SKM-1 (cell line): ENCODE measurements around the gene RO60.

Source experiments
- DNase-seq: peaks from one replicate; lab custom pipeline; 2025; ENCODE audit not compliant: unreplicated experiment; lab: John Stamatoyannopoulos, UW

Gene RO60

GRCh38 chr1:193060406-193060805, 994 bp downstream of the RO60 start:
- DNase-seq, result no peak

- DNase-seq, result no peak
Measured at GRCh38 chr1:193060938-193061337, 1.5 kb downstream of the RO60 start.

GRCh38 chr1:193062698-193063463, 3.5 kb downstream of the RO60 start:
- no peak for DNase-seq

DNA sequence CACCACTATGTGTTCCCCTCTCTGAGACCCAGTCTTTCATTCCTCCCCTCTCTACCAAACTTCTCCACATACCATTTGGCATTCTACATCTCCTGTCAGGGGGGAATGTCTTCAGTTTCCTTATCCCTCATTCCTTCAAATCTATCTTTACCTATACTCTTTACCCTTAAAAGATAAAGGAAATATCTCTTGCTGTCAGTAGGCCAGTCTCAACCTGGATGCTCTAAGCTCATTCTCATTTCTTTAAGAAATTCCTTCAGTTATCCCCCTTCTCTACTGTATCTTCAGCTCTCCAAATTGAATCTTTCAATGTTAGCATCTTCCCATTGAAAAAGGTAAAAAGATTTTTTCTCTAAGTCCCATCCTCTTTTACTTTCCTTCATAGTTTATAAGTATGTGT, 6.5 kb downstream of the RO60 start:
- DNase-seq, result no peak

DNA sequence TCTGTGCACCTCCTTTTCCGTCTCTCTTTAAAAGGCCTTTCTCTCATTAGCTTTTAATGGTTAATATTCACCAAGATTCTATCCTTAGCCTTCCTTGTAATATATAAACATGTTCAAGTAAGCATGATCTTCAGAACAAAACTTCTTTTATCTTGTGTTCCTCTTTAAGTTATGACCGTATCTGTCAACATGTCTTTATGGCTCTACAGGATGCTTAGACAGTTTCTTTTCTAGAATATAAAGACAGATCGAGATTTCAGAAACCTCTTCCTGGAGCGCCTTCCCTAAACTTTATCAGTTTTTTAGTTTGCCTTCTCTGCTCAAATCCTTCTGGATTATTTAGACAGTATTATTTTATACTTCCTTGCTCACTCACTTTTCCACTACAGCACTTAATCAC, 7.2 kb downstream of the RO60 start:
- no peak for DNase-seq

DNA sequence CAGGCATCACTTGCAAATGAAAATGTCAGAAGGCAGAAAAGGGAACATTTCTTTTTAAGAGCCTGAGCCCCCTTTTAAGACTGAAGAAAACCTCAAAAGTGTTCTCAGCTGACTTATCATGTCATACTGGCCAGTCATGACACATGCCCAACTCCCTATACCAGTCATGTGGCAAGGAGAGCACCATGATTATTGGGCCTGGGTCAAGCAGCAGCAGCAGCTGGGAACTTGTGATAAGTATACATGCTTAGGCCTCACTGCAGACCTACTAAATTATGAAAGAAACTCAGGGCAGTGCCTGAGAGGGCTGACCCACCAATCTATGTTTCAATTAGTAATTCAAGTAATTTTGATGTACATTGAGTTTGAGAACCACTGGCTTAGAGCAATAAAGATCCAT, 8.6 kb downstream of the RO60 start:
- no peak for DNase-seq

DNA sequence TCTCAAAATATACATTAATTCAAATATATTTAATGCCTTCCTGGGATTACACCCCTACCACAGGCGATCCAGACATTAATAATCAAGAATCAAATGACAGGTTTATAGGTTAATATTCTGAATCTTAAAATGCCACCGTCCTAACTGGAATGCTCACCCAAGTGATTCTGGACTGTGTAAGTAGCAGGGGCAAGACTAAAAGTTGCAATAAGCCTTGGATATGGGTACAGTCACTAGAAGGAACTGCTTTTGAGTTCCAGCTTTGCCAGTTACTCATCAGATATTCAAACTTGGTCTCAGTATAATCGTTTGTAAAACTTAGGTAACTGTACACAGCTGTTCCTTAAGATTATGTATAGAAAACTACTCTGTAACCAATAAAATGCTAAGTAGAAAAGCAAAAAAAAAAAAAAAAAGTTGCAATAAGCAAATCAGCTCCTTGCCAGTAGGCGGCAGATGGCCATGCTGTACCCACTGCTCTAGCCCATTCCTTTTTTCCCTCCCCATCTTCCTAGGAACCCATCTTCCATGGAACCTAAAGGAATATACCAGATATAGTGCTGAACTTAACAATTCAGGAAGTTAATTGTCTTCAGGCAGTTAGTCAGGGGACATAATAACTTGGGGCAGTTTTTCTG, 10.5 kb downstream of the RO60 start:
- DNase-seq, result no peak

GRCh38 chr1:193070386-193070753, 11.0 kb downstream of the RO60 start:
- DNase-seq, result no peak

DNA sequence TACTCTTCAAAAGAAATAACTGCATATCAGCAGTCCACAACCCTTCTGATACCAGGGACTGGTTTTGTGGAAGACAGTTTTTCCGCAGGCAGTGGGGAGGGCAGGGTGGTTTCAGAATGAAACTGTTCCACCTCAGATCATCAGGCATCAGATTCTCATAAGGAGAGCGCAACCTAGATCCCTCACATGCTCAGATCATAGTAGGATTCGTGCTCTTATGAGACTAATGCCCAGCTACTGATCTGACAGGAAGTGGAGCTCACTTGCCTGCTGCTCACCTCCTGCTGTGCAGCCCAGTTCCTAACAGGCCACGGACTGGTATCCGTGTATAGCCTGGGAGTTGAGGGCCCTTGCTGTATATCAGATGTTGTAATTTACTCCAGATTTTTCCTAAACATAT, 11.5 kb downstream of the RO60 start:
- no peak for DNase-seq

DNA sequence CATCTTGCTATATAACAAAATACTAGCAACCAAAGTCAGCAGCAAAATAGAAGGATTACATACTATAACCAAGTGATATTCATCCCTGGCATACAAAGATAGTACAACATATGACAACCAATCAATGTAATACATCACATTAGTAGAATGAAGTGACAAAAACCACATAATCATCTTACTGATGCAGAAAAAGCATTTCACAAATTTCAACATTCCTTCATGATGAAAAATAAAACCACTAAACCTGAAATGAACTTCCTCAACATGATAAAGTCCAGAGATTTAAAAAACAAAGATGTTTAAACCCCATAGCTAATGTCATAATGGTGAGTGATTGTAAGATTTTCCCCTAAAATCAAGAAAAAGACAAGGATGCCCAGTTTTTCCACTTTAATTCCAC, 18.6 kb downstream of the RO60 start:
- DNase-seq, result no peak

GRCh38 chr1:193079187-193079586, 19.8 kb downstream of the RO60 start:
- no peak for DNase-seq

DNA sequence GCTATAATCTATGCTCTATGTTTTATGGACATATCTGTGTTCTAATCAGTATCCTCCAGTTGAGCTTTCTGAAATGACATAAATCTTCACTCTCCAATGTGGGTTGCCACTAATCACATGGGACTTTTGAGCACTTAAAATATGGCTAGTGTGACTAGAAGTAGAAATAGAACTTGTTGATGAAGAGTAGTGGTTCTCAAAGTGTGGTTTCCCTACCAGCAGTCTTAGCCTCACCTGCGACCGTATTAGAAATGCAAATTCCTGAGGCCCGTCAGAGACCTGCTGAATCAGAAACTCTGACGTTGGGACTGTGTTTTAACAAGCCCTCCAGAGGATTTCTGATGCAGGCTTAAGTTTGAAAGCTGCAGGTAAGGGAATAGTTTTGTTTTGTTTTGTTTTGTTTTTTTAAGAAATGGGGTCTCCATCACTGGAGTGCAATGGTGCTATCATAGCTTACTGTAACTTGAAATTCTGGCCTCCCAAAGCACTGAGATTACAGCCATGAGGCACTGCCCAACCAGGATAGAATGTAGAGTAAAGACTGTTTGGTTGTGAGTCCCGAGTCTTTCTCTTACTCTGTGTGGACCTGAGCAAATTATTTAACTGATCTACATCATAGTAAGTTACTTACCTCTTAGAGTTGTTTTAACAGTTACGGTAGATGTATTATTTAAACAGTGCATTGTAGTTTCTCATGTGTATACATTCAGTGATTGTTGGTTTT, 24.1 kb downstream of the RO60 start:
- no peak for DNase-seq

DNA sequence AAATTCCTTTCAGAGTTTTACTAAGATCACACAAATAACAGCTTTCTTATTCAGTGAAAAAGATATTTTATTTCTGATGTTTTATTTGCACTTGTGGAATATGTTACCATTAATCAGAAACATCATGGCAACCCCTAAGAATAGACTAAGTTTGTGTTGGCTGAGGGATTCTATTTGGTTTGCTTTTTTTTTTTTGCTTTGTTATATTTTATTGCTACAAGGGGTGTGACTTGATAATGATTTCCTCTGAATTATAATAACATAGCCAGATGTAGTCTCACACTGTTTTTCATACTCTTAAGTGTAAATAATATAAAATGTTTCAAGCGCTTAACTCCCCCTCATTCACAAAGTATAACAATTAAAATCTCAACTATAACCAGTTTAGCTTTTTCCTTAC, 25.9 kb downstream of the RO60 start:
- no peak for DNase-seq

DNA sequence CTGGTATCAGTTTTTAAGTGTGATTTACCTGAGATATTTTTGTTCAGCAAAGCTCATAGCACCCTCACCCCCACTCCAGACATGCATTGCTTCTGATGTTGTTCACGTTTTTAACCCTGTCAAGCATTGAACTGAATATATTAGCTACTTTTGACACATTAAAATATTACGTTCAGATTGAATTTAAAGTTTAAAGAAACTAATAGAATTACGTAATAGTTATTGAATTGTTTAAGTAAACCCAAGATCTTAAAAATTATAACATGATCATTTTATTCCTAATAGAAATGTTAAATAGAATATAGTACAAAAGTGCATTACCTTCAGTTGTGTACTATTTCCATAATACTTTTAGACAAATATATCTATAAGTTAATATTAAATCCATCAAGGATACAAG, 26.9 kb downstream of the RO60 start:
- DNase-seq, result no peak

DNA sequence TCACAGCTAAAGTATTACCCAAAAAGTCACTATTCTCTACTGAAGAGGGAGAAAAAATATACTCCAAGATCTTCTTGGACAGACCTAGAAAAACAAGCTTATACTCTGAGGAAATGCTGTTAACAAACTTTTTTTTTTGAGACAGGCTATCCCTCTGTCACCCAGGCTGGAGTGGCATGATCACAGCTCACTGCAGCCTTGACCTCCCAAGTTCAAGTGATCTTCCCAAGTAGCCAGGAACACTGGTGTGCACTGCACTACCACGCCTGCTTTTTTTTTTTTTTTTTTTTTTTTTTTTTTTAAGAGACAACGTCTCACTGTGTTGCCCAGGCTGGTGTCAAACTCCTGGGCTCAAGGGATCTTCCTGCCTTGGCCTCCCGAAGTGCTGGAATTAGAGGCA, 28.5 kb downstream of the RO60 start:
- DNase-seq, result no peak

DNA sequence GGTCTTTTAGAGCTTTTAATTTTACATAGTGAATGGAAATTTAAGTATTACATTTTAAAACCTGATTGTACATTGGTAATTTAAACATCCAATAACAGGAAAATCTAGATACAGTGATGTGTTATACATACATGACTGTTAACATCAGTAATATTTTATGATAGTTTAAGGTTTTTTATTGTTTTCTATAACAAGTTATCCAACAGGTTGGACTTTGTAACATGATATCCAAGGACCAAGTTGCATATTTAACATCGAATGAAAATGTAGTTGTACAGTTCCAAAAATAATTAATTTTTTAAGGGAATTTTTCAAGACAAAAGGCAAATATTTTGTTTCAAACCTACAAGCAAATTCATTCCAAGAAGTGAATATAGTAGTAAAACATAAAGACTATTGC, 31.5 kb downstream of the RO60 start:
- no peak for DNase-seq

GRCh38 chr1:193094112-193094511, 34.7 kb downstream of the RO60 start:
- no peak for DNase-seq

GRCh38 chr1:193102662-193103061, 43.2 kb downstream of the RO60 start:
- DNase-seq, result no peak

GRCh38 chr1:193103759-193104501, 44.5 kb downstream of the RO60 start:
- DNase-seq, result no peak

DNA sequence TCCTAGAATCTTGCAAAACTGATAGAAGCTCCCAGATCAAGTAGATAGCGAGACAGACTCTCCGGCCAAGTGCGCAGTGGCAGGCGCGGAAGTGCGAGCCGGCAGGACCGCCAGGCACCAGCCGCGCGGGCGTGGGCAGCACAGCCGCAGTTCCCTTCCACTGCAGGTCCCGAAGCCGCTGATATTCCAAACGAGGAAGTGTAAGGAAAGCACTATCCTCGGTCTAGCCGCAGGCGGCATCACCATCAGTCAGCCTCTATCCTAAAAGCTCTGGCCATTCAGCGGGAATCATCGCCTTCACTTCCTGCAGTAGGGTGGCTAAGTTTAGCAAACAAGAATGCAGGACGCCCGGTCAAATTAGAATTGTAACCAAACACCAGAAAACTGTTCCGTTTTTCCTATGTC, 45.1 kb downstream of the RO60 start:
- DNase-seq, result no peak
